BLaER1 (cell line): ENCODE data around the gene LRRC8D.
A peak's percentile ranks its signal among the peaks of the same experiment; 100 is the strongest.
"Not testable (repeated sequence)": the region's sequence is repeated elsewhere in the genome, so short reads cannot be mapped to it uniquely, and the experiment has no call there.

Experiments used
- H3K27ac ChIP-seq: shearing (Covaris generic); formaldehyde crosslinking; 2 replicates; pipeline ENCODE4 v1.8.1; 2022
- H3K27me3 ChIP-seq: shearing (Covaris generic); formaldehyde crosslinking; 2 replicates; pipeline ENCODE4 v1.8.1; 2022
- H3K36me3 ChIP-seq: shearing (Covaris generic); formaldehyde crosslinking; 2 replicates; pipeline ENCODE4 v1.8.1; 2022
- H3K4me1 ChIP-seq: shearing (Covaris generic); formaldehyde crosslinking; 2 replicates; pipeline ENCODE4 v1.8.1; 2022
- H3K4me2 ChIP-seq: shearing (Covaris generic); formaldehyde crosslinking; 2 replicates; pipeline ENCODE4 v1.8.1; 2022
- H3K4me3 ChIP-seq: shearing (Covaris generic); formaldehyde crosslinking; 2 replicates; pipeline ENCODE4 v1.8.1; 2022
- H3K9ac ChIP-seq: shearing (Covaris generic); formaldehyde crosslinking; 2 replicates; pipeline ENCODE4 v1.8.1; 2022
- H3K9me3 ChIP-seq: shearing (Covaris generic); formaldehyde crosslinking; 2 replicates; pipeline ENCODE4 v1.8.1; 2022
- H4K20me1 ChIP-seq: shearing (Covaris generic); formaldehyde crosslinking; 2 replicates; pipeline ENCODE4 v1.8.1; 2022
- Cebpa-rat ChIP-seq: shearing (Covaris generic); IDR thresholded peaks from 2 replicates; pipeline ENCODE4 v1.8.1; 2022

The LRRC8D gene

GRCh38 chr1:89820422-89821321, at the start of gene LRRC8D:
Gene LRRC8D (plus strand): TSS chr1:89821032. CDS start chr1:89933069, 112,037 bp downstream.
- no peaks in the 10 kb centered on the region for H3K27me3 ChIP-seq
- peaks cover 19% of the 10 kb centered on the region for H3K36me3 ChIP-seq
- H3K4me2 ChIP-seq, result peak within 1 kb of the TSS; percentile 83
- peak within 1 kb of the TSS; percentile 89 for H3K9ac ChIP-seq
- H3K9me3 ChIP-seq, result no peaks in the 10 kb centered on the region
- peaks cover 39% of the 10 kb centered on the region for H4K20me1 ChIP-seq
- peak within 1 kb of the TSS; percentile 93 for H3K27ac ChIP-seq
- no peak for TF ChIP-seq Cebpa-rat
- H3K4me3 ChIP-seq, result peak within 1 kb of the TSS; percentile 85
- peaks cover 46% of the 10 kb centered on the region for H3K4me1 ChIP-seq

GRCh38 chr1:89771991-89772560, 48.8 kb upstream of the LRRC8D start:
- no peak overlapping the region for H3K4me2 ChIP-seq
- TF ChIP-seq Cebpa-rat, result no peak
- no peaks in the 10 kb centered on the region for H3K27me3 ChIP-seq
- H3K36me3 ChIP-seq, result no peaks in the 10 kb centered on the region
- no peak overlapping the region for H3K27ac ChIP-seq
- H4K20me1 ChIP-seq, result no peaks in the 10 kb centered on the region
- H3K4me1 ChIP-seq, result no peaks in the 10 kb centered on the region
- H3K9me3 ChIP-seq, result no peaks in the 10 kb centered on the region
- H3K9ac ChIP-seq, result no peak overlapping the region
- H3K4me3 ChIP-seq, result no peak overlapping the region

- H3K9ac ChIP-seq, H3K9me3 ChIP-seq, H4K20me1 ChIP-seq, H3K4me1 ChIP-seq, H3K4me3 ChIP-seq, H3K4me2 ChIP-seq, H3K27ac ChIP-seq, H3K36me3 ChIP-seq, H3K27me3 ChIP-seq: not testable (repeated sequence)
Measured at GRCh38 chr1:89776104-89776503, 44.7 kb upstream of the LRRC8D start.

GRCh38 chr1:89777271-89777670, 43.6 kb upstream of the LRRC8D start:
- H3K9me3 ChIP-seq, H4K20me1 ChIP-seq, H3K9ac ChIP-seq, H3K36me3 ChIP-seq, H3K4me3 ChIP-seq, H3K27ac ChIP-seq, H3K4me2 ChIP-seq, H3K27me3 ChIP-seq: not testable (repeated sequence)
- peaks cover 15% of the 10 kb centered on the region for H3K4me1 ChIP-seq

- no peak for TF ChIP-seq Cebpa-rat
- Histone ChIP-seq H3K9ac (no peak overlapping the region), H3K4me3 (no peak overlapping the region), H4K20me1 (no peaks in the 10 kb centered on the region), H3K36me3 (no peaks in the 10 kb centered on the region), H3K27ac (no peak overlapping the region), H3K4me2 (no peak overlapping the region), H3K4me1 (peaks cover 18% of the 10 kb centered on the region), H3K9me3 (0 out of 2 replicates have a peak, but pooled peaks cover 6% of the 10 kb centered on the region), H3K27me3 (no peaks in the 10 kb centered on the region)
Measured at GRCh38 chr1:89779151-89779940, 41.5 kb upstream of the LRRC8D start.

DNA sequence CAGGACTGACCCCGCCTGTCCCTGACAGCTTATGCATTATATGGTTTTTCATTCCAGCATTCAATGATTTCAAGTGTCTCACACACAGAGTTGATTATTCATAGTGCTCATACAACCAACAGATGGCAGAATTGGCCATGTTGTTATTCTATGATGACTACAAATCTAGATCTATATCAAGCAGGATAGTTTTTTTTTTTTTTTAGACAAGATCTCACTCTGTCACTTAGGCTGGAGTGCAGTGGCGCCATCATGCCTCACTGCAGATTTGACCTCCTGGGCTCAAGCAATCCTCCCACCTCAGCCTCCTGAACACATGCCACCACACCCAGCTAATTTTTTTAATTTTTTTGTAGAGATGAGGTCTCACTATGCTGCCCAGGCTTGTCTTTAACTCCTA, 40.1 kb upstream of the LRRC8D start:
- 0 out of 2 replicates have a peak, but pooled peaks cover 6% of the 10 kb centered on the region for H3K9me3 ChIP-seq
- no peaks in the 10 kb centered on the region for H4K20me1 ChIP-seq
- H3K36me3 ChIP-seq, result no peaks in the 10 kb centered on the region
- H3K27ac ChIP-seq, result no peak overlapping the region
- 0 out of 2 replicates have a peak overlapping the region, but pooled peaks have one; percentile 79 for H3K4me2 ChIP-seq
- no peak overlapping the region for H3K4me3 ChIP-seq
- TF ChIP-seq Cebpa-rat, result no peak
- peaks cover 18% of the 10 kb centered on the region for H3K4me1 ChIP-seq
- H3K9ac ChIP-seq, result no peak overlapping the region
- no peaks in the 10 kb centered on the region for H3K27me3 ChIP-seq

GRCh38 chr1:89781494-89782126, 39.2 kb upstream of the LRRC8D start:
- Histone ChIP-seq H3K4me2 (peak overlapping the region; percentile 79), H3K9ac (peak overlapping the region; percentile 52; the same call in 1 of the 2 replicates), H3K9me3 (0 out of 2 replicates have a peak, but pooled peaks cover 6% of the 10 kb centered on the region), H4K20me1 (no peaks in the 10 kb centered on the region), H3K27me3 (no peaks in the 10 kb centered on the region), H3K4me1 (peaks cover 18% of the 10 kb centered on the region), H3K36me3 (no peaks in the 10 kb centered on the region), H3K27ac (peak overlapping the region; percentile 51), H3K4me3 (no peak overlapping the region)
- TF ChIP-seq Cebpa-rat, result no peak

DNA sequence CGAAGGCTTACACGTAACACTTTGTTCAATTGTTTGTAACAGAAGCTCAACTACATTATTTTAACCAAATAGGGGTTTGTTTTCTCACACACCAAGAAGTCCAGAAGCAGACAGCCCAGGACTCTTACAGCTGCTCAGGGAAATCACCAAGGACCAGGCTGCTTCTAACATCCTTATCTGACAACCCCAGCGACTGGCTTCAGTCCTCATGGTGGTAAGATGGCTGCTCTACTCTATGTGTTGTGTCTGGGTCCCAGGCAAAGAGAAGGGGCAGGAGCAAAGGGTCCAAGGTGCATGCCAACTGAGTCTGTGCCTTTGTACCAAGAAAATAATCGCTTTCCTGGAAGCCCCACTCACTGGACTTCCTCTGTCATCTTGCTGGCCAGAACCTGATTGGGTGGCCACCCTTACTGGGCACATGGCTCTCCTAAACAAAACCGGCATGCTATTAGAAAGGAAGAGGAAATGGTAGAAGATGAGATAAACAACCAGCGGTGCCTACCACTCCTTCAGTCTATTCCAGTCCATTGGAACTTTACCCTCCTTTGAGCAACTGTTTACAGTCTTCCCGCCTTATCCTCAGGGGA, 34.1 kb upstream of the LRRC8D start:
- no peaks in the 10 kb centered on the region for H3K9me3 ChIP-seq
- H3K27me3 ChIP-seq, result no peaks in the 10 kb centered on the region
- peaks cover 8% of the 10 kb centered on the region for H3K4me1 ChIP-seq
- no peak overlapping the region for H3K4me2 ChIP-seq
- no peaks in the 10 kb centered on the region for H4K20me1 ChIP-seq
- no peak overlapping the region for H3K4me3 ChIP-seq
- no peak overlapping the region for H3K27ac ChIP-seq
- no peak overlapping the region for H3K9ac ChIP-seq
- TF ChIP-seq Cebpa-rat, result no peak
- no peaks in the 10 kb centered on the region for H3K36me3 ChIP-seq

- Histone ChIP-seq H3K36me3 (no peaks in the 10 kb centered on the region), H3K9ac (no peak overlapping the region)
Measured at GRCh38 chr1:89790592-89790991, 30.2 kb upstream of the LRRC8D start.

More at GRCh38 chr1:89790592-89790991, 30.2 kb upstream of the LRRC8D start:
- Histone ChIP-seq H3K9me3 (no peaks in the 10 kb centered on the region), H3K27me3 (no peaks in the 10 kb centered on the region), H3K4me2 (no peak overlapping the region), H3K4me1 (no peaks in the 10 kb centered on the region), H4K20me1 (no peaks in the 10 kb centered on the region), H3K27ac (no peak overlapping the region), H3K4me3 (no peak overlapping the region)
- no peak for TF ChIP-seq Cebpa-rat
